Mesothelial cell of epicardium (in vitro differentiated cells): ENCODE data around the gene PPIL6. TPM values are rescaled to one million over a fixed set of nuclear protein-coding genes. Genes with fewer than 3 reads are reported as not detected.

Experiments used
- DNase-seq, 2 experiments: peaks; one replicate each; pipeline ENCODE4 v3.0.0; 2021; ENCODE audit warnings: low spot score in 2 of 2; ENCODE audit not compliant: unreplicated experiment in 2 of 2
- H3K27ac Mint-ChIP-seq: 2 replicates; pipeline ENCODE4 v1.8.0; 2021; ENCODE audit warnings: mixed read lengths
- H3K27me3 Mint-ChIP-seq: 2 replicates; pipeline ENCODE4 v1.8.0; 2021; ENCODE audit warnings: low read depth, mixed read lengths
- H3K36me3 Mint-ChIP-seq: 2 replicates; pipeline ENCODE4 v1.8.0; 2021; ENCODE audit warnings: mixed read lengths
- H3K4me1 Mint-ChIP-seq: 2 replicates; pipeline ENCODE4 v1.8.0; 2021; ENCODE audit warnings: mixed read lengths
- H3K4me3 Mint-ChIP-seq: 2 replicates; pipeline ENCODE4 v1.8.0; 2021; ENCODE audit warnings: mild to moderate bottlenecking, moderate library complexity, mixed read lengths
- H3K9me3 Mint-ChIP-seq: 2 replicates; pipeline ENCODE4 v1.8.0; 2021; ENCODE audit warnings: mixed read lengths
- CTCF ChIP-seq: fragments of 200-600 bp; sonication (generic); IDR thresholded peaks from one replicate; pipeline ENCODE4 v1.5.0; 2021; ENCODE audit warnings: antibody characterized with exemption; ENCODE audit not compliant: unreplicated experiment
- total RNA-seq: library from RNA; stranded (reverse); gene quantifications from 3 replicates; pipeline ENCODE4 v1.2.1, GENCODE V29; 2021

Gene PPIL6
- total RNA-seq, 1 donor from 2014 or later = 4.8 TPM

GRCh38 chr6:109356237-109356636 lies 84.2 kb downstream of the PPIL6 start:
- DNase-seq = no peak
- TF ChIP-seq CTCF = no peak
- no peaks in the 10 kb centered on the region for H3K4me1 Mint-ChIP-seq
- peaks cover 71% of the 10 kb centered on the region for H3K36me3 Mint-ChIP-seq
- no peak overlapping the region for H3K4me3 Mint-ChIP-seq
- H3K27ac Mint-ChIP-seq = no peak overlapping the region
- H3K27me3 Mint-ChIP-seq = no peaks in the 10 kb centered on the region
- H3K9me3 Mint-ChIP-seq = peaks cover 36% of the 10 kb centered on the region

- Mint-ChIP-seq H3K27ac (no peak overlapping the region), H3K36me3 (peaks cover 25% of the 10 kb centered on the region), H3K9me3 (peaks cover 4% of the 10 kb centered on the region), H3K4me1 (peaks cover 10% of the 10 kb centered on the region), H3K4me3 (no peak overlapping the region), H3K27me3 (no peaks in the 10 kb centered on the region)
- no peak for TF ChIP-seq CTCF
- no peak for DNase-seq
These were observed 88.9 kb downstream of the PPIL6 start for GRCh38 chr6:109351231-109352130.

- H3K4me1 Mint-ChIP-seq = peaks cover 12% of the 10 kb centered on the region
- no peaks in the 10 kb centered on the region for H3K27me3 Mint-ChIP-seq
- no peak for TF ChIP-seq CTCF
- H3K4me3 Mint-ChIP-seq = no peak overlapping the region
- peaks cover 12% of the 10 kb centered on the region for H3K36me3 Mint-ChIP-seq
- DNase-seq = no peak
- H3K27ac Mint-ChIP-seq = peak overlapping the region; percentile 53
- no peaks in the 10 kb centered on the region for H3K9me3 Mint-ChIP-seq
These were observed 90.9 kb downstream of the PPIL6 start for GRCh38 chr6:109349419-109349987.

- H3K4me1 Mint-ChIP-seq = peaks cover 20% of the 10 kb centered on the region
- no peak for TF ChIP-seq CTCF
- peaks cover 6% of the 10 kb centered on the region for H3K36me3 Mint-ChIP-seq
- H3K4me3 Mint-ChIP-seq = no peak overlapping the region
- no peaks in the 10 kb centered on the region for H3K9me3 Mint-ChIP-seq
- no peak overlapping the region for H3K27ac Mint-ChIP-seq
- no peaks in the 10 kb centered on the region for H3K27me3 Mint-ChIP-seq
- DNase-seq = no peak
These were observed 92.2 kb downstream of the PPIL6 start for GRCh38 chr6:109348226-109348625.

- no peaks in the 10 kb centered on the region for H3K9me3 Mint-ChIP-seq
- no peak overlapping the region for H3K27ac Mint-ChIP-seq
- no peak for TF ChIP-seq CTCF
- H3K4me3 Mint-ChIP-seq = no peak overlapping the region
- H3K27me3 Mint-ChIP-seq = no peaks in the 10 kb centered on the region
- peaks cover 3% of the 10 kb centered on the region for H3K36me3 Mint-ChIP-seq
- DNase-seq = no peak
- peaks cover 20% of the 10 kb centered on the region for H3K4me1 Mint-ChIP-seq
These were observed 92.6 kb downstream of the PPIL6 start for GRCh38 chr6:109347779-109348178.
